Keratinocyte (primary cell): ENCODE data around the gene CUBN.

Source experiments
- CTCF ChIP-seq, 3 experiments: IDR thresholded peaks in 1 of 3; conservative IDR thresholded peaks in 1 of 3; optimal IDR thresholded peaks in 1 of 3; 2 replicates in 2 of 3; 3 replicates in 1 of 3; pipeline versions ENCODE3 to v1.5.1; 2011; ENCODE audit warnings: low read length in 3 of 3, mild to moderate bottlenecking in 3 of 3, moderate library complexity in 2 of 3, control low read depth in 1 of 3, inconsistent platforms in 1 of 3; ENCODE audit not compliant: insufficient read depth in 2 of 3; ENCODE audit errors: extremely low read depth in 1 of 3
- EZH2 ChIP-seq: IDR thresholded peaks from one replicate; pipeline ENCODE4 v1.6.1; 2012; ENCODE audit warnings: inconsistent platforms, mild to moderate bottlenecking, low read length, moderate library complexity

- no peak for TF ChIP-seq CTCF (optimal IDR thresholded peaks at IDR 0.05 in 1 of 3, IDR thresholded peaks at IDR 0.05 in 1 of 3, conservative IDR thresholded peaks at IDR 0.05 in 1 of 3; ENCODE audit: extremely low read depth in 1 of 3, insufficient read depth in 2 of 3, low read length in 3 of 3)
- no peak for TF ChIP-seq EZH2
Observed at GRCh38 chr10:16909961-16910792, 219.4 kb downstream of the CUBN start.
